Subcutaneous adipose tissue (tissue), 4 donors: ENCODE measurements around the gene SPR. TPM values are rescaled to one million over a fixed set of nuclear protein-coding genes. Genes with fewer than 3 reads are reported as not detected.

Experiments used
- CTCF ChIP-seq: fragments of 450-650 bp; IDR thresholded peaks from one replicate; pipeline ENCODE4 v1.5.1; 2016; ENCODE audit warnings: low read depth, mild to moderate bottlenecking, control low read depth, antibody characterized with exemption, moderate library complexity
- total RNA-seq, 4 donors: library from RNA; depleted of rRNA; stranded (reverse); fragments of >200 nt; gene quantifications; one replicate each; pipeline ENCODE4 v1.1.0, GENCODE V29; 2016

SPR gene
- total RNA-seq, 4 donors from 2014 or later: 32.6 to 46.1 (median 38.0) TPM

DNA sequence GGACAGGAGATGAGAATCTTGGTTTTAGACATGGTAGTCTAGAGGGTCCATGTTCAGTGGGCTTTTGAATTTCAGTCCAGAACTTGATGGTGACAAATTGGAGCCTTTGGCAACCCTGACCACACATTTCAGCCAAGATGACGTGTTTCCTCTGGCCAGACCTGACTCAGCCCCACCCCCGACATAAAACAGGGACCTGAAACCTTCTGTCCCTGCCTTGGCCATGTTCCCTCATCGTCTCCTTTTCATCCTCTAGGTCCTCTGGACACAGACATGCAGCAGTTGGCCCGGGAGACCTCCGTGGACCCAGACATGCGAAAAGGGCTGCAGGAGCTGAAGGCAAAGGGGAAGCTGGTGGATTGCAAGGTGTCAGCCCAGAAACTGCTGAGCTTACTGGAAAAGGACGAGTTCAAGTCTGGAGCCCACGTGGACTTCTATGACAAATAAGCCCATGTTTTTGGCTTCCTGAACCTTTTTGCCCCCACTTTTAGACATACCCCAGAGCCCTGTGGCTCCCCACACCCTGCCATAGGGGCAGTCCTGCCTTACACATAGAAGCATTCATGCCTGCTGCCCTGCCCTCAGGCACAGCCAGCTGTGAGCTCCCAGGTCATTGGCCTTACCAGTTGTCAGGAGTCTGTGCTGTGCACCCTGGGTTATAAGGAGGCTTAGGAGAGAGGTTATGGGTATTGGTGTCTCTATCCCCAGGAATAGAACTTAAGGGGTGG lies 4.0 kb downstream of the SPR start:
- TF ChIP-seq CTCF: no peak

DNA sequence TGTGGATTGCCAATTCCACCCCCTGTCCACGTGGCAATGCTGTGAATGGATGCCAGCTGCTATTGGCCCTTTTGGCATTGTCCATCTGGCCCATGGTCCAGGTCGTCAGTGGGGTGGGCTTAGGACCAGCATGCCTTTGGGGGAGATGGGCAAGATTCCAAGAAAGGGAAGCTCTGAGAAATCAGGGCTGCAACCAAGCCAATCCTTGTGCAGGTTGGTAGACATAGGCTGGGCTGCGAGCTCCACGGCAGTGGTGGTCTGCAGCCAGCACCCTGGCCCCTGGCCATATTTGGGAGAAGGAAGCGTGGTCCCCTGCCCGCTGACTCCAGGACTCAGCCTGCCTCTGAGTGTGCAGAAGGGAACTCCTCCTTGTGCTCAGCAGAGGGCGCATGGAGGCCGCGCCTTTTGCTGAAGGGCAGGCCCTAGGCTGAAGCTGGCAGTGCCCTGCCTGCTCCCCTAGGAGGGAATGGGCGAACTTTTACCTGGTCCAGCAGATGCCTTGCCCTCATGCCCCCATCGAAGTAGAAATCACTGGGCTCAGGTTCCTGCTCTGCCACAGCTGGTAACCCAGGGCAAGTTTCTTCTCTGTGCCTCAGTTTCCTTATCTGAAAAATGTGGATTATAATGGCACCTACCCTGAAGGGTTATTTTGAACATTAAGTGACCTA lies 5.4 kb downstream of the SPR start:
- no peak for TF ChIP-seq CTCF

DNA sequence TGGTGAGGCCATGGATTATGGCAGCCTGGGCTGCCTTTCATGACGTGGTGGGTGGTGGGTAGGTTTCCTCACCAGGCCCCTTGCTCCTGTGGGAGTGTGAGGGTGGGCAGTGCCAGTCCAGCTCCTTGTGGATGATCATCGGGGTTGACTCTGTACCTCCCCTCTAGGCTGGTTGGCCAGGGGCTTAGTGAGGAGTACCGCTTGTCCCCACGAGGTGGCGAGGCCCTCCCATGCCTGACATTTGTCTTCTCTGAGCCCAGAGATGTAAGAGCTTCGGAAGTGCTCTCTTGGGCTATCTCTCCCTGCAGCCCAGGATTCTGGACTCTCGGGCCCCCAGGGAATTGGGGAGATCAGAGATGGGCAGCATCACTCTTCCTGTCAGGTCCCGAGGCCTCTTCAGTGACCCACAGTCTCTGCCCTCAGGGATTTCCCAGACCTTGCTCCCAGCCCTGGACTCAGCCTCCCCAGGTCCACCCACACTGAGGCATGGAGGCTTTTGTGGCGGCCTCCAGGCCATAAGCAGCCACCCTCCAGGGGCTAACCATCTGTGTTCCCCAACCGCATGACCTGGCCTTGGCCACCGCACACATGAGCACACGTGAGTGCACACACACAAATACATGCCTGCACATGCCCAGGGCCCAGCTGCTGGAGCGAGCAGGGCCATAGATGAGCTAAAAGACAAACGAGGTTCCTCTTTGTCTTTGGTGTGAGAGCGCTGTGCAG lies 6.5 kb downstream of the SPR start:
- no peak for TF ChIP-seq CTCF

- TF ChIP-seq CTCF: no peak
These were observed 7.3 kb downstream of the SPR start for GRCh38 chr2:72894514-72894913.

DNA sequence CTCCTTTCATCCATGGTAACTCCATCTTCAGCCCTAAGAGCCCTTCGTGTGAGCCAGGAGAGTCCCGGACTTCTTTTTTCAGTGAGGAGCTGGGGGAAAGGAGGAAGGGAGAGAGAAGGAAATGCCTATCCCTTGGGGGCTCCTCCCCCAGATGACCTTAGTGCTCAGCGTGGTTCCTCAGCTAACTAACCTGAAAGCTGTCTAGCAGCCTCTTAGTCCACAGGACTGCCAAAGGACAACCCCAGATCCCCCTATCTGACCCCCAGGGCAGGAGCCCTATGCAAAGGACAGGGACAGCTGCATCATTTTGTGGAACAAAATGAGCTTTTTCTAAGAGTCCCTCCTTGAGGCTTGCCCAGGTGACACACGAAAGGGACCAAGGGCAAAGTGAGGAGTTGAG lies 7.9 kb downstream of the SPR start:
- no peak for TF ChIP-seq CTCF

DNA sequence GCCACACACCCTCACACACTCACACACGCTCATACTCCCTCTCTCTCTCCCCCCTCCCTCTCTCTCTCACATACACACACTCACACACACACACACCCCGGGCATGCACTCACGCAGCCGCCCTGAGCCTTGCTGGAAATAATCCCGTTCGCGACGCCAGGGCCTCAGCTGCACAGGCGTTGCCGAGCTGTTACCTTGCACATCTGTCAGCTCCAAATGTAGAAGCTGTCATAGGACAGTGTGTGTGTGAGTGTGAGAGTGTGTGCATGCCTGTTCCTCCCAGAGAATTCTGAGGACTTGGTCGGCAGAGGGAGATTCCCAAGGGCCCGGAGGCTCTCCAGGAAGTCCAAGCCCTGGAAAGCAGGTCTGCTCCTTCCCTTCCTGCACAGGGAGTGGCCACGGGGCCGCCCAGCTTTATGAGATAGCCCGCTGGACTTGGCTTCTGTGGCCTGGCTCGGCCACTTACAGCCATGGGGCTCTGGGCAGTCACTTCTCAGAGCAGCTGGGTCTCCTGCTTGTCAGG lies 8.6 kb downstream of the SPR start:
- TF ChIP-seq CTCF: no peak

GRCh38 chr2:72896446-72896845 lies 9.2 kb downstream of the SPR start:
- no peak for TF ChIP-seq CTCF
